ENCODE measurements around the gene MKNK1.

MKNK1 gene

GRCh38 chr1:46637444-46638083 is 33.5 kb upstream of the MKNK1 start:
- H3K36me3 ChIP-seq (ENCODE audit: control insufficient read depth in 2 of 2, insufficient read depth in 1 of 2, low read length in 2 of 2), result peaks cover 6 to 84% of the 10 kb centered on the region in 2 experiments; a peak in 2 of 3 replicates
- H3K4me3 ChIP-seq (ENCODE audit: low read depth, low read length), result no peak overlapping the region
- H3K27ac ChIP-seq (ENCODE audit: extremely low read depth, low read depth, low read length), result no peak overlapping the region
- POLR2A ChIA-PET, result no interaction called here
- CTCF ChIA-PET, result no interaction called here
- no peaks in the 10 kb centered on the region for H3K9me3 ChIP-seq (ENCODE audit: control insufficient read depth, insufficient read depth, low read depth, low read length)
- TF ChIP-seq ZSCAN5A (tag by site-specific recombination; IDR thresholded peaks at IDR 0.05) (no peak), ZNF26 (tag by site-specific recombination; IDR thresholded peaks at IDR 0.05) (no peak), ZNF404 (tag by site-specific recombination; IDR thresholded peaks at IDR 0.05) (no peak), ZBTB26 (tag by site-specific recombination; optimal IDR thresholded peaks at IDR 0.05) (no peak), ZNF37A (tag by site-specific recombination; IDR thresholded peaks at IDR 0.05) (no peak)
- H3K4me1 ChIP-seq (ENCODE audit: control insufficient read depth, insufficient read depth, low read length), result no peaks in the 10 kb centered on the region

- POLR2A ChIA-PET, result interaction anchor here (0.6 to 1.5 kb wide), 2 partner anchors 12 to 27 kb away, joined by 4 read pairs; no protein-coding TSS in a partner anchor
- H3K9me3 ChIP-seq (ENCODE audit: control insufficient read depth, insufficient read depth, low read depth, low read length), result no peaks in the 10 kb centered on the region
- H3K4me1 ChIP-seq (ENCODE audit: control insufficient read depth, insufficient read depth, low read length), result no peaks in the 10 kb centered on the region
- CTCF ChIA-PET, result interaction anchor here (0.6 to 0.8 kb wide), 4 partner anchors 11 to 157 kb away, joined by 3 to 4 read pairs (median 4); no protein-coding TSS in a partner anchor
- peaks cover 6 to 87% of the 10 kb centered on the region in 2 experiments; a peak in 2 of 3 replicates for H3K36me3 ChIP-seq (ENCODE audit: control insufficient read depth in 2 of 2, insufficient read depth in 1 of 2, low read length in 2 of 2)
- no peak overlapping the region for H3K27ac ChIP-seq (ENCODE audit: extremely low read depth, low read depth, low read length)
- no peak for TF ChIP-seq ZNF670 (tag by site-specific recombination; IDR thresholded peaks at IDR 0.05; ENCODE audit: low read depth)
- TF ChIP-seq ZNF121 (tag by site-specific recombination; IDR thresholded peaks at IDR 0.05), result no peak
- no peak for TF ChIP-seq ZBTB49 (tag by site-specific recombination; IDR thresholded peaks at IDR 0.05; ENCODE audit: low read depth)
- TF ChIP-seq ZNF335 (tag by site-specific recombination; conservative IDR thresholded peaks at IDR 0.05), result no peak
- TF ChIP-seq ZNF792 (tag by site-specific recombination; IDR thresholded peaks at IDR 0.05), result no peak
- H3K4me3 ChIP-seq (ENCODE audit: low read depth, low read length), result no peak overlapping the region
These were observed 31.1 kb upstream of the MKNK1 start for GRCh38 chr1:46635205-46635604.

GRCh38 chr1:46630719-46631118 is 26.7 kb upstream of the MKNK1 start:
- Histone ChIP-seq H3K4me1 (ENCODE audit: control insufficient read depth, insufficient read depth, low read length) (no peaks in the 10 kb centered on the region), H3K4me3 (ENCODE audit: low read depth, low read length) (no peak overlapping the region), H3K27ac (ENCODE audit: extremely low read depth, low read depth, low read length) (no peak overlapping the region), H3K9me3 (ENCODE audit: control insufficient read depth, insufficient read depth, low read depth, low read length) (no peaks in the 10 kb centered on the region), H3K36me3 (ENCODE audit: control insufficient read depth in 2 of 2, insufficient read depth in 1 of 2, low read length in 2 of 2) (peaks cover 6 to 69% of the 10 kb centered on the region in 2 experiments; a peak in 2 of 3 replicates)
- ChIA-PET CTCF (interaction anchor here (0.6 to 0.8 kb wide), 2 partner anchors 102 to 542 kb away, joined by 3 read pairs; no protein-coding TSS in a partner anchor), POLR2A (no interaction called here)
- no peak for TF ChIP-seq ZBTB48 (tag by site-specific recombination; IDR thresholded peaks at IDR 0.05)
- TF ChIP-seq TSHZ1 (tag by site-specific recombination; IDR thresholded peaks at IDR 0.05; ENCODE audit: borderline replicate concordance), result no peak
- TF ChIP-seq ZNF639 (tag by site-specific recombination; IDR thresholded peaks at IDR 0.05), result no peak
- TF ChIP-seq ZNF138 (tag by site-specific recombination; IDR thresholded peaks at IDR 0.05; ENCODE audit: borderline replicate concordance), result no peak
- no peak for TF ChIP-seq MZF1 (tag by site-specific recombination; IDR thresholded peaks at IDR 0.05; ENCODE audit: borderline replicate concordance)
- TF ChIP-seq WT1 (tag by site-specific recombination; IDR thresholded peaks at IDR 0.05), result no peak
- TF ChIP-seq ZNF169 (tag by site-specific recombination; IDR thresholded peaks at IDR 0.05), result no peak
- no peak for TF ChIP-seq SP7 (tag by site-specific recombination; IDR thresholded peaks at IDR 0.05)
- TF ChIP-seq ZBTB8A (tag by site-specific recombination; IDR thresholded peaks at IDR 0.05), result no peak

All from HEK293 (cell line).